Right lobe of liver (tissue), 4 donors: ENCODE measurements around the gene CD58.

ENCODE experiments used
- CTCF ChIP-seq, 4 donors: fragments of 200-600 bp in 3 of 4; fragments of 450-650 bp in 1 of 4; IDR thresholded peaks; one replicate each; pipeline versions ENCODE4 v1.5.1 to v1.8.0; 2016 to 2022; ENCODE audit warnings: antibody characterized with exemption in 4 of 4, mild to moderate bottlenecking in 2 of 4
- POLR2A ChIP-seq: fragments of 450-650 bp; IDR thresholded peaks from one replicate; pipeline ENCODE4 v1.6.1; 2017; ENCODE audit warnings: antibody characterized with exemption, mild to moderate bottlenecking
- donor health status: DM: no; HTN: no; CAD: no.
- donor health status: DM: no; HTN: no; CAD: no.
- donor health status: DM: no; HTN: yes; CAD: no.

DNA sequence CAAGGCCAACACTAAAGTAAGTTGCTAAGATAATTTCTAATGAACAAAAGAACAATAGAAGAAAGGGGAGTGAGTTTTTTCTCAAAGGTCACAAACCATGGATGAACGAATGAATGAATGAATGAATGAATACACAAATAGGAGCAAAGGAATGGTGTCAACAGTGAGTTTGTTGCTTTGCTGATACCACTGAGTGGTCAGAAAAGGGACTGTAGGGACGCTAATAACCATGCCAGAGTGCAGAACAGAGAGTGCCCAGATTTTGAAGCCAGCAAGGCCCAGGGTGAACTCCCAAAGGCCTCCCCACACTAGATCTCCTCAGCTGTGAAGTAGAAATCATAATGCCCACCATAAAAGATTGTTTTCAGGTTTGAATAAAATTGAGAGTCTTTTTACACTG is 15.9 kb downstream of the CD58 start:
- no peak for TF ChIP-seq CTCF (IDR thresholded peaks at IDR 0.05)
- no peak for TF ChIP-seq POLR2A
